ENCODE results near the gene ARHGAP11A.

The ARHGAP11A gene

GRCh38 chr15:32670623-32671022, 55.3 kb downstream of the ARHGAP11A start:
- peaks cover 5% of the 10 kb centered on the region for H3K4me1 ChIP-seq (ENCODE audit: low read length)
- H3K4me3 ChIP-seq (ENCODE audit: low read length) = no peak overlapping the region
- no peak overlapping the region for H2AFZ ChIP-seq (ENCODE audit: low read depth, low read length)
- peaks cover 17% of the 10 kb centered on the region for H3K36me3 ChIP-seq (replicated peaks; ENCODE audit: low read depth, low read length)
- no peak overlapping the region for H3K4me2 ChIP-seq (ENCODE audit: low read length)
- H3K79me2 ChIP-seq (ENCODE audit: low read length) = no peaks in the 10 kb centered on the region
- H3K27me3 ChIP-seq (ENCODE audit: low read depth, low read length) = no peaks in the 10 kb centered on the region
- no peak overlapping the region for H3K27ac ChIP-seq (ENCODE audit: low read length)
- no peaks in the 10 kb centered on the region for H3K9me3 ChIP-seq (ENCODE audit: insufficient read depth, low read length)
- no peak overlapping the region for H3K9ac ChIP-seq (ENCODE audit: low read length)
- TF ChIP-seq CTCF (IDR thresholded peaks at IDR 0.05; ENCODE audit: low read depth, low read length) (no peak), EZH2phosphoT487 (IDR thresholded peaks at IDR 0.05; ENCODE audit: low read depth) (no peak)
- no peaks in the 10 kb centered on the region for H4K20me1 ChIP-seq (ENCODE audit: insufficient read depth, low read length)

GRCh38 chr15:32671339-32672325, 56.3 kb downstream of the ARHGAP11A start:
- Histone ChIP-seq H3K27ac (ENCODE audit: low read length) (no peak overlapping the region), H3K79me2 (ENCODE audit: low read length) (no peaks in the 10 kb centered on the region), H3K4me2 (ENCODE audit: low read length) (no peak overlapping the region), H2AFZ (ENCODE audit: low read depth, low read length) (no peak overlapping the region), H3K36me3 (replicated peaks; ENCODE audit: low read depth, low read length) (peaks cover 15% of the 10 kb centered on the region), H3K9ac (ENCODE audit: low read length) (no peak overlapping the region), H3K9me3 (ENCODE audit: insufficient read depth, low read length) (no peaks in the 10 kb centered on the region), H3K4me3 (ENCODE audit: low read length) (no peak overlapping the region), H3K4me1 (ENCODE audit: low read length) (peaks cover 6% of the 10 kb centered on the region), H3K27me3 (ENCODE audit: low read depth, low read length) (no peaks in the 10 kb centered on the region), H4K20me1 (ENCODE audit: insufficient read depth, low read length) (no peaks in the 10 kb centered on the region)
- no peak for TF ChIP-seq CTCF (IDR thresholded peaks at IDR 0.05; ENCODE audit: low read depth, low read length)
- TF ChIP-seq EZH2phosphoT487 (IDR thresholded peaks at IDR 0.05; ENCODE audit: low read depth) = no peak

- TF ChIP-seq CTCF (IDR thresholded peaks at IDR 0.05; ENCODE audit: low read depth, low read length) = no peak; the same call in 1 of the 2 replicates
- TF ChIP-seq EZH2phosphoT487 (IDR thresholded peaks at IDR 0.05; ENCODE audit: low read depth) = no peak
- Histone ChIP-seq H3K79me2 (ENCODE audit: low read length) (no peaks in the 10 kb centered on the region), H3K27ac (ENCODE audit: low read length) (no peak overlapping the region)
Observed at GRCh38 chr15:32674681-32675080, 59.4 kb downstream of the ARHGAP11A start.

GRCh38 chr15:32675466-32675865, 60.2 kb downstream of the ARHGAP11A start:
- Histone ChIP-seq H3K27ac (ENCODE audit: low read length) (no peak overlapping the region), H3K9ac (ENCODE audit: low read length) (no peak overlapping the region)

More at GRCh38 chr15:32674681-32675080, 59.4 kb downstream of the ARHGAP11A start:
- no peak overlapping the region for H3K9ac ChIP-seq (ENCODE audit: low read length)
- no peak overlapping the region for H2AFZ ChIP-seq (ENCODE audit: low read depth, low read length)
- H3K4me1 ChIP-seq (ENCODE audit: low read length) = peaks cover 6% of the 10 kb centered on the region
- H4K20me1 ChIP-seq (ENCODE audit: insufficient read depth, low read length) = no peaks in the 10 kb centered on the region
- H3K4me2 ChIP-seq (ENCODE audit: low read length) = no peak overlapping the region
- no peak overlapping the region for H3K4me3 ChIP-seq (ENCODE audit: low read length)
- no peaks in the 10 kb centered on the region for H3K9me3 ChIP-seq (ENCODE audit: insufficient read depth, low read length)
- H3K36me3 ChIP-seq (replicated peaks; ENCODE audit: low read depth, low read length) = no peaks in the 10 kb centered on the region
- no peaks in the 10 kb centered on the region for H3K27me3 ChIP-seq (ENCODE audit: low read depth, low read length)

More at GRCh38 chr15:32675466-32675865, 60.2 kb downstream of the ARHGAP11A start:
- Histone ChIP-seq H2AFZ (ENCODE audit: low read depth, low read length) (no peak overlapping the region), H3K4me3 (ENCODE audit: low read length) (no peak overlapping the region), H3K4me1 (ENCODE audit: low read length) (peaks cover 6% of the 10 kb centered on the region), H4K20me1 (ENCODE audit: insufficient read depth, low read length) (no peaks in the 10 kb centered on the region), H3K4me2 (ENCODE audit: low read length) (no peak overlapping the region), H3K36me3 (replicated peaks; ENCODE audit: low read depth, low read length) (no peaks in the 10 kb centered on the region), H3K9me3 (ENCODE audit: insufficient read depth, low read length) (no peaks in the 10 kb centered on the region), H3K79me2 (ENCODE audit: low read length) (no peaks in the 10 kb centered on the region), H3K27me3 (ENCODE audit: low read depth, low read length) (no peaks in the 10 kb centered on the region)
- TF ChIP-seq EZH2phosphoT487 (IDR thresholded peaks at IDR 0.05; ENCODE audit: low read depth) (no peak), CTCF (IDR thresholded peaks at IDR 0.05; ENCODE audit: low read depth, low read length) (no peak)

Data from OCI-LY3 (cell line).